ENCODE results near the gene DLL4. TPM values are rescaled to one million over a fixed set of nuclear protein-coding genes. Genes with fewer than 3 reads are reported as not detected.

DLL4 gene
- total and polyA plus RNA-seq, 10 of the 15 experiments (the other 5 are each of a cell fraction or from before 2014, with no cell fraction given), result 0.04 to 0.16 (median 0.09) TPM; not detected in 6

DNA sequence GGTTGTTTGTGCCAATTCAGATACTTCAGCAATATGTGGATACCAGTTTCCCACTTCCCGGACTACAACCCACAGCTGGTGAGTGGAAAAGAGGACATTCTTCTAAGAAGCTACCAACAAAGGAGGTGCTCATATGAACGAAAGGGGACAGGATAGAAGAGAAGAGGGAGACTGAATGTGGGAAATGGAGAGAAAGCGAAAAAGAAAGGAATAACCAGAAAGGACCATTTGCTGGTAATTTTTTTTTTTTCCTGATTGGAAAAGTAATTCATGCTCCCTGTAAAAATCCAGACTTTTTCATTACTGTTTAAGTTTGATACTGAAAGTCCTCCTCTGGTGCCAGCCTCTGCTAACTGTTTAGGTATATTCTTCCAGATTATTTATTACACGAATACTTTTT lies 22.6 kb downstream of the DLL4 start (continued):
- TF ChIP-seq, protein P1, sequence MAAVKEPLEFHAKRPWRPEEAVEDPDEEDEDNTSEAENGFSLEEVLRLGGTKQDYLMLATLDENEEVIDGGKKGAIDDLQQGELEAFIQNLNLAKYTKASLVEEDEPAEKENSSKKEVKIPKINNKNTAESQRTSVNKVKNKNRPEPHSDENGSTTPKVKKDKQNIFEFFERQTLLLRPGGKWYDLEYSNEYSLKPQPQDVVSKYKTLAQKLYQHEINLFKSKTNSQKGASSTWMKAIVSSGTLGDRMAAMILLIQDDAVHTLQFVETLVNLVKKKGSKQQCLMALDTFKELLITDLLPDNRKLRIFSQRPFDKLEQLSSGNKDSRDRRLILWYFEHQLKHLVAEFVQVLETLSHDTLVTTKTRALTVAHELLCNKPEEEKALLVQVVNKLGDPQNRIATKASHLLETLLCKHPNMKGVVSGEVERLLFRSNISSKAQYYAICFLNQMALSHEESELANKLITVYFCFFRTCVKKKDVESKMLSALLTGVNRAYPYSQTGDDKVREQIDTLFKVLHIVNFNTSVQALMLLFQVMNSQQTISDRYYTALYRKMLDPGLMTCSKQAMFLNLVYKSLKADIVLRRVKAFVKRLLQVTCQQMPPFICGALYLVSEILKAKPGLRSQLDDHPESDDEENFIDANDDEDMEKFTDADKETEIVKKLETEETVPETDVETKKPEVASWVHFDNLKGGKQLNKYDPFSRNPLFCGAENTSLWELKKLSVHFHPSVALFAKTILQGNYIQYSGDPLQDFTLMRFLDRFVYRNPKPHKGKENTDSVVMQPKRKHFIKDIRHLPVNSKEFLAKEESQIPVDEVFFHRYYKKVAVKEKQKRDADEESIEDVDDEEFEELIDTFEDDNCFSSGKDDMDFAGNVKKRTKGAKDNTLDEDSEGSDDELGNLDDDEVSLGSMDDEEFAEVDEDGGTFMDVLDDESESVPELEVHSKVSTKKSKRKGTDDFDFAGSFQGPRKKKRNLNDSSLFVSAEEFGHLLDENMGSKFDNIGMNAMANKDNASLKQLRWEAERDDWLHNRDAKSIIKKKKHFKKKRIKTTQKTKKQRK (IDR thresholded peaks at IDR 0.05; ENCODE audit: low read depth, low read length), result no peak
- TF ChIP-seq RAD51 (IDR thresholded peaks at IDR 0.05) (no peak), STAT3 (IDR thresholded peaks at IDR 0.05; ENCODE audit: low read depth, low read length) (no peak), CEBPB (IDR thresholded peaks at IDR 0.05; ENCODE audit: borderline replicate concordance in 1 of 2, low read depth in 2 of 2, low read length in 2 of 2) (no peak)
- TF ChIP-seq, protein P2, sequence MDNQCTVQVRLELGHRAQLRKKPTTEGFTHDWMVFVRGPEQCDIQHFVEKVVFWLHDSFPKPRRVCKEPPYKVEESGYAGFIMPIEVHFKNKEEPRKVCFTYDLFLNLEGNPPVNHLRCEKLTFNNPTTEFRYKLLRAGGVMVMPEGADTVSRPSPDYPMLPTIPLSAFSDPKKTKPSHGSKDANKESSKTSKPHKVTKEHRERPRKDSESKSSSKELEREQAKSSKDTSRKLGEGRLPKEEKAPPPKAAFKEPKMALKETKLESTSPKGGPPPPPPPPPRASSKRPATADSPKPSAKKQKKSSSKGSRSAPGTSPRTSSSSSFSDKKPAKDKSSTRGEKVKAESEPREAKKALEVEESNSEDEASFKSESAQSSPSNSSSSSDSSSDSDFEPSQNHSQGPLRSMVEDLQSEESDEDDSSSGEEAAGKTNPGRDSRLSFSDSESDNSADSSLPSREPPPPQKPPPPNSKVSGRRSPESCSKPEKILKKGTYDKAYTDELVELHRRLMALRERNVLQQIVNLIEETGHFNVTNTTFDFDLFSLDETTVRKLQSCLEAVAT (IDR thresholded peaks at IDR 0.05), result no peak
- TF ChIP-seq, protein P3, sequence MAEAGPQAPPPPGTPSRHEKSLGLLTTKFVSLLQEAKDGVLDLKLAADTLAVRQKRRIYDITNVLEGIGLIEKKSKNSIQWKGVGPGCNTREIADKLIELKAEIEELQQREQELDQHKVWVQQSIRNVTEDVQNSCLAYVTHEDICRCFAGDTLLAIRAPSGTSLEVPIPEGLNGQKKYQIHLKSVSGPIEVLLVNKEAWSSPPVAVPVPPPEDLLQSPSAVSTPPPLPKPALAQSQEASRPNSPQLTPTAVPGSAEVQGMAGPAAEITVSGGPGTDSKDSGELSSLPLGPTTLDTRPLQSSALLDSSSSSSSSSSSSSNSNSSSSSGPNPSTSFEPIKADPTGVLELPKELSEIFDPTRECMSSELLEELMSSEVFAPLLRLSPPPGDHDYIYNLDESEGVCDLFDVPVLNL (IDR thresholded peaks at IDR 0.05; ENCODE audit: low read depth, low read length), result no peak

All from GM12878 (cell line).